Activated CD8-positive, alpha-beta memory T cell treated with anti-CD3 and anti-CD28 coated beads for 24 hours (primary cell): ENCODE results near the gene THADA.

Source experiments
- DNase-seq: peaks from one replicate; pipeline ENCODE4 v3.0.0-alpha.2; 2020

Gene THADA

DNA sequence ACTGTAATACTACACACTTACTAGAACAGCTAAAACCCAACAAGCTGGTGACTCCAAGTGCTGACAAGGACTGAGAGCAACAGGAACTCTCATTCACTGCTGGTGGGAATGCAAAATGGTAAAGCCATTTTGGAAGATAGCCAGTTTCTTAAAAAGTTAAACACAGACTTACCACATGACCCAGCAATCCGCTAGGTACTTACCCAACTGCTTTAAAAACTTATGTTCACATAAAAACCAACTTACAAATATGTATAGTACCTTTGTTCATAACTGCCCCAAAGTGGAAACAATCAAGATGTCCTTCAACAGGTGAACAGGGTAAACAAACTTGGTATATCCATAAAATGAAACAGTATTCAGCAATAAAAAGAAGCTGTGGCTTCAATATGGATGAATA is 216.3 kb downstream of the THADA start:
- no peak for DNase-seq

DNA sequence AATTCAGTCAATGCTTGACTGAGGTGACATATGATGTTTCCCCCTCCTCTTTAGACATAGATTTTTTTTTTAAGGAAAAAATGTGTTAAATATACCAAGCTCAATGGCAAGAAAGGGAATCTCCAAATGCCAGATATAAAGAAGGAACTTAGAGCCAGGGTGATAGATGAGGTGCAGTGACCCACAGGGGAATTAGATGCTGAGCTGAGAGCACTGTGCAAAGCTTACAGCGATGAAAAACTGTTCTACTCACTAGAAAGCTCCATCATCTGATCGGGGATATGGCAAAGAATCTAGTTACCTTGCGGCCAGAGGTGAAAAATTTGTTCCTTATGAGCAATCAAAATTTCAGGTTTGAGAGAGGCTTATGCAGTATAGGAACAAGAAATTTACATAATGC is 218.5 kb downstream of the THADA start:
- no peak for DNase-seq

DNA sequence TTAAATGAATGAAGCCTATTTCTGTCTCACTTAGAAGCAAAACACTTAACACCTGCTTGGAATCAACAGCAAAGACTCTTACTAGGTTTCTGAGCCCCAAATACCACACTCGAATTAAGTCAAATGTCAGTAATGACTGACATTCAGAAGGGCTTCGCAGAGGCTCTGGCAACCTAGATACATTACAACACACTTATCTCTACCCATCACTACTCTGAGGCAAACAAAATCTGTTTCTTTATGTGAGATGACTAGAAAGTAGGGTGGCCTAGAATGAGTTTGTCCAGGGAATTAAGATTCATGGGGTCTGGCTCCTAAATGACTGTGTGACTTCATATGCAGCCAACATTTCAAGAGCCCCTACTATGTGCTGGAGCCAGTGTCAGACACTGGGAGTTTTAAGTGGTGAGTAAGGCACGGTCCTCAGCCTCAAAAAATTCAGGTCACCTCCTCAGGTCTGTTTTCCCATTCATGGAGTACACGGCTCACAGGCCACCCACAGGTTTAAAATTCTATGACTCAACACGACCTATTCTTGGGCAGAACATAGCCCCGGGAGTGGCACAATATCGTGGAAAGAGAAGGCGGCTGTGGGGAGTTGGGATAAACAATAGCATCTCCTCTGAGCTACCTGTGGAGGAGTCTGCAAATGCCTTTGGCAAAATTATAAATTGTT is 219.2 kb downstream of the THADA start:
- DNase-seq = no peak

DNA sequence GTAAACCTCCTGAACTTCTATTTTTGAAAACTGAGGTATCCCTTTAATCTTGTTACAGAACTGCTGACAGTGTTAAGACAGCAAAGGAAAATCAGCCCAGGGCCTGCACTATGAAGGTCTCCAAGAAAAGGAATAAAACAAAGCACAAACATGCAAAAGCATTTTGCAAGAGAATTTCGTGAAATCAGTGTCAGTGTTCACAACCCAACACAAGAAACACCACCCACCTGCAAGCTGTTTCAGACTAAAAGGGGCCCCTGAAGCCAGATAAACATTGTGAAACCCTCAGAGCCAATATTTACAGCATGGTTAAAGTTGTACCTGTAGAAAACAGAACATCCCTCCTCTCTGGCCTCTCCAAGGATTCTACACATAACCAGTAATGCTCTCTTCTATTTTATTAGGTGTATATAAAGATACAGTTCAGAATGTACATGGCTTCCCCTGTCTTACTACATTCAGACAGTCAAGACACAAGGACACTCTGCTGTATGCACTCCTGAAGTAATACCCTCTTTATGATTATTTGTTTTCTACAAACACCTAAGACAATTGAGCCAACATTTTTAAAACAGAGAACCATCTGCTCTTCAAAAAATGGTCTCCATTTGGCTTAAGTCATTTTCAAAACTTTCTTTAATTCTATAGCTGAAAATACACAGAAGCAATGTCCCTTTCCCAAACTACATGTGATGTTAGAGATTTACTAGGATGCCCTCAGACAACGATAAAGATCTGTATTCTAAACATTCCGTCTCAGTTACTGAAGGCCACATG is 219.9 kb downstream of the THADA start:
- no peak for DNase-seq

DNA sequence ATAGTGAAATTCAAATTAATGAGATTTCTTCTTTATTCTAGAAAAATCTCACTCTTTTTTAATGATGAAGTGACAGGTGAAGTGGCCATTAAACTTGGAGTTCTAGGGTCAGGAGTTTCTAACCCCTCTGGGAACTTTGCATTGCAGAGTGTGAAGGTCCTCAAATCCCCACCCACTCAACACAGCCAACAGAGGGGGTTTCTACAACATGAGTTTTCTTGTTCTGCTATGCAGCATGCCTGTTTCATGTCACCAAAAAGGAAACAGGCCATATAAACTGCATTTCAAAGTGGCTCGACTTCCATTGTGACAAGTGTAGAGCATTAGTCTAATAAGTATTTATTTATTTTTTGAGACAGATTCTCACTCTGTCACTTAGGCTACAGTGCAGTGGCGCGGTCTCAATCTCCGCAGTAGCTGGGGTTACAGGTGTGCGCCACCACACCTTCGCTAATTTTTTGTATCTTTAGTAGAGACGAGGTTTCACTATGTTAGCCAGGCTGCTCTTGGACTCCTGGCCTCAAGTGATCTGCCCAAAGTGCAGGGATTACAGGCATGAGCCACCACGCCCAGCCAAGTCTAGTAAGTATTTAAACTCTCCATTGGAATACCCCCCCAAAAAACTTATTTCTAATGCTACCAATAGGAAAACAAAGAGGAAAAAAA is 223.3 kb downstream of the THADA start:
- no peak for DNase-seq

DNA sequence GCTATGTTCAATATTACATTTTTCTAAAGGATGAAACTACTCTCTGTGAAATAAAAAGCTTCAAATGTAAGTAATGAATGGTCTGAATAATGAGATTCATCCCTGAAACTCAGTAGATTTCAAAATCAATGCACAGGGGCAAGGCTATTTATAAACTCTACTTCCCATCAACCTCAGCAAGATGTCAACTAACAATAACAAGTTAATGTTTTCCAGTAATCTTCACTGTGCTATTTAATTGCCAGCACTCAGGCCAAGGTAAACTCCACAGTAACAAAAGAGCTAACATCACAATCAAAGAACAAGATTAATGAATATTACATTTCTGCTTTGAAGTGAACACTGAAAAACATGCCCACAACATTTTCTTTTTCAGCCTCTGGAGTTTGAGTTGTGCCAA is 225.1 kb downstream of the THADA start:
- no peak for DNase-seq

DNA sequence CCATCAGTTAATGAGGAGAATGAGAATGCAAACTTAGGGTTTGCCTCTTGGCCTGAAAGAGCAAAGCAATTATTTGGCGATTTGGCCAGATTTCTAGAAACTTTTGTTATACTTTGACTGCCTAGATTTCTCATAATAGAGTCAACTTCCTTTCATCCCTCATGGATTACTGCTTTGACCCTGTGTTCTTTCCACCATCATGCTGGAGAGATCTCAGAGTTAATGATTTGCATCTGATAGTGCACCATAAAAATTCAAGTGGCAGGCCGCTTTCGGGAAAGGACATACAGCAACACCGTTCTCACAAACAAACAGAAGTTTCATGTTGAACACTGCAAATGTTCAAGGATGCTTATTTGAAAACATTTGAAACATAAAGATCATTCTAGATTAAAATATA is 225.7 kb downstream of the THADA start:
- no peak for DNase-seq

DNA sequence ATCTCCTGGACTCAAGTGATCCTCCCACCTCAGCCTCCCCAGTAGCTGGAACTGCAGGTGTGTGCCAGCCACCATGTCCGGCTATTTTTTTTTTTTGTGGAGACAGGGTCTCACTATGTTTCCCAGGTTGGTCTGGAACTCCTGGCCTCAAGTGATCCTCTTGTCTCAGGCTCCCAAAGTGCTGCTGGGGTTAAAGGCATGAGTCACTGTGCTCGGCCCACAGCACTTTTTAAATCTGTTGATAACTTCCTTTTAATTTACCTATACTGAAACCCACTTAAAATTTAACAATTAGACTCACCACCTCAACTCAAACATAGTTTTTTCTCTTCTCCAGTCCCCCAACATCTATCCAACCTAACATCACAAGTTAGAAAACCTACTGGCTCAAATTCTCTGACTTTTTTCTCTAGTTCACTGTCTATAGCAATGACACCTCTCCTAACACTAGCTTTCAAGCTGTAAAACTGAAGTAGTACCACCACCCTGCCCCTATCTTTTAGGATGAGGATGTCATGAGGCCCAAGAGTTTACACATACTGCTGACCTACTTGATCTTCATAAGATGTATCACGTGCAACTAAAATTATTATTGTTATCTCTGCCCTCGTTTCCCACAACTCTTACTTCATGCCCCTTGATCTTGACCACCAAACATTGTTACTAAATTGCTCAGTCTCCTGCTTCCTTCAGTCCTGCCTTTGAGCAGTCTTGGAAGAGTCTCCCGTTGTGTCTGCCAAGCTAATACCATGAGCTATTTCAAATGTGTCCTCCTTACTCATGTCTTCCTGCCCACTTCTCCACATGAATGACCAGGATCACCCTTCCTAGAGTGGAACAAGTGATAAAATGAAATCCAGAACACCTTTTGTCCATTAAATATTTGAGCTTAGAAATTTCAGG is 227.1 kb downstream of the THADA start:
- DNase-seq = no peak

DNA sequence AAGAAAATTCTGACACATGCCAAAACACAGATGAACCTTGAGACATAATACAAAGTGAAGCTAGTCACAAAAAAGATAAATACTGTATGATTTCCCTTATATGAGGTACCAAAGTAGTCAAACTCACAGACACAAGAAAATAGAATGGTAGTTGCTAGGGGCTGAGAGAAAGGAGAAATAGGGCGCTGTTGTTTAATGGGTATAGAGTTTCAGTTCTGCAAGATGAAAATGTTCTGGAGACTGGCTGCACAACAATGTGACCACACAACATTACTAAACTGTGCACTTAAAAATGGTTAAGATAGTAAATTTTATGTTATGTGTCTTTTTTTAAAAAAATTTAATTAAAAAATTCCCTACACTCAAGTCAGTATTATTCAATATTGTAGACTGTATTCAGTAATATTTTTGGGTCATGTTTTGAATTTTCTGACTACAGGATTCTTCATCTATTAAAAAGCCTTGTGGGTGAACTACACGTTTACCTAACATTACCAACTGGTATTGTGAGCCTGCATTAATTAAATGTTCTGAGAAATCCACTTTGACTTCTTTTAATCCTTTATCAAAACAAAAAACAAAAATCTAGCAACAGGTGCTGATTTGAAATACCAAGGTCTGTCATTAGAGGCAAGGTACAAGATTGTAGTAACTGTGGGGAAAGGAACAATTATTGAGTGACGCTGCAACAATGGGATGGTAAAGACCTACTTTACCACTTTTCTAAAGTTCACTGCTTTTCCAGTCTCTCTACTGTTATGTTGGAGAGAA is 228.6 kb downstream of the THADA start:
- DNase-seq = no peak

DNA sequence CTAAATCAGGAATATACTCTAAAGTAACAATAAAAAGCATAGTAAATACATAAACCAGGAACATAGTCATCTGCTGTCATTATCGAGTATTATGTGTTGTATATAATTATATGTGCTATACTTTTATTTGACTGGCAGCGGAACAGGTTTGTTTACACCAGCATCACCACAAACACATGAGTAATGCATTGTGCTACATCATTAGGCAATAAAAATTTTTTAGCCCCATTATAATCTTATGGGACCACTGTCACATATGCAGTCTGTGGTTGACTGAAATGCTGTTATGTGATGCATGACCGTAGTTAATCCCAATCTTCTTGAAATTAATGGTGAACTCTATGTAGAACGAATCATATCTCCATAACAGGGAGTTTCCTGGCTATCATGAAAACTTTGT is 232.7 kb downstream of the THADA start:
- DNase-seq = no peak

DNA sequence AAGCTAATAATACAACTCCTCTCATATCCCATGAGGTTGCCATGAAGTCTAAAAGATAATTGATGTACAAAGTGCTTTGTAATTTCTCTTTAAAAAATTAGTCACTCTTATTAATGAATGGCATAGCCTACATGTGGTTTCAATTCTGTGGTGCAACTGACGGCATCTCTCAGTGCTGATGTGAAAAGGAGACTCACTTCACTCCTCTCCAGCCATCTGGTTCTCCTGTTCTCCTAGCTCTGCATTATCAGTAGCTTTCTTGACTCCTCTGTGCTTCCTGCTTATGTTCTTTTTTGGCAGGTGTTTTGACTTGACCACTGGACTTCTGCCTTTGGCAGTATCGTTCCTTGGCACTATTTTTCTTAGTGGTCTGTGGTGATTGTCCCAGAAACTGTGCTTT is 234.6 kb downstream of the THADA start:
- no peak for DNase-seq

DNA sequence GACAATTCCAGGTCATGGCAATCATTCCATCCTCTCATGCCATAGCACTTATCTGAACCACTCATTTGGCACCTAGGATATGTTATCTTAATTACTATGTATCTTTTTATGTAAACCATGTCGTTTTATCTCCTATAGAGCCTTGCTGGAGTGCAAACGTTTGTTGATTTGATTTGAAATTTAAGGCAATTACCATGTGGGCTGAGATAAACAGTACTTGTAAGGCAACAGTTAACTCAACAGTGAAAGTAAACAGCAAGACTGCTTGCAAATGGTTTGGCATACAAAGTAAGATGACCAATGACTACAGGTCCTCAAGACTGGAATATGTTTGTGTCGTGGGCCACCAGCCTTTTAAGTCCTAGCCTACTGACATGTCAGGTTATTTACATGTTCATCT is 235.7 kb downstream of the THADA start:
- DNase-seq = no peak

DNA sequence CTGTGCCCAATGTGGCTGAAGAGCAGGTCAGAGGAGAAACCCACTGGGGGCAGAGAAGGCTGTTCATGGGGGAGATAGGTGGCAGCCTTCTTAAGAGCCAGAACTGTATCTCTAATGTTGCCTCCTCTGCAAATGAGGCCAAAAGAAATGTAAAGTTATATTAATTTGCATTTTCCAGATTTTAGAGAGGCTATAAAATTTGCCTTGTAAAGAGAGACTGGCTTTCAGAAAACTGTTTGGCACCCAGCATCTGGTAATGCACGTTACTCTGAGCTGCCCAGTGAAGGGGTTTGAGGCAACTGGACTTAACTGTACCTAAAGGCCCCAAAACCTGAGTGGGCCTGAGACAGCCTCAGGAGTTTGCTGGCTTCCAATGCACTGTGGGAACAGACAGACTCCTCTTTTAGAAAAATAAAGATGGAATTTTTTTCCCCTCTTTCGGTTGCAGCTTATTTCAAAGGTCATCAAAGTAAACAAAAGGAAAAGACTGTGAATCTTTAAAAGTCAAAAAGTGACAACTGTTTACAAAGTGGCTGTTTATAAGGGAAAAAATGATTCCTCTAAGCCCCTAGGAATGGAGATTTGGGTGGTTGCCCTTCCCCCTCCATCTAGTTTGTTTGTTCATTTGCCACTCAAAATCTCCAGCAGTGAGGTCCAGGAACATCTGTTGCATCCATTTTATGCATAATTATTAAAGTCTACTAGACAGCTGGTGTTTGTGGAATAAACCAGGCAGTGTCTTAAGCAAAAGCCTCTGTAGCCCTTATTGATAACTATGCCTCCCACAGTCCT is 237.2 kb downstream of the THADA start:
- DNase-seq = no peak

DNA sequence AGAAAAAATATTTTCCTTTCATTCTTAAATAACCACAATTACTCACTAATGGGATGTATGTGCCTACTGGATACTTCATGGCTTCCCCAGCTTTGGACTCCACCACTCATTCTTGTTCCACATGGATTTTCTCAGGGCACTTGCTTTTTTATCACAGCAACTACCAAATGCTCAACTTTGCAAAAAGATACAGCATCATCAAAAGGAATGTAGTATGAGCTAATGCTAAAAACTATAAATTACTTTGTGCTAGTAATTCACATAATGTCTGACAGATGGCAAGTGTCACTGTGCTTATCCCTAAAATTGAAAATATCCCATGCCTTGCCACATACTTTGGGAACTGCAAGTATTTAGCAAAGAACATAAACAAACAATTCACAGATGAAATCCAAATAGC is 239.1 kb downstream of the THADA start:
- no peak for DNase-seq

DNA sequence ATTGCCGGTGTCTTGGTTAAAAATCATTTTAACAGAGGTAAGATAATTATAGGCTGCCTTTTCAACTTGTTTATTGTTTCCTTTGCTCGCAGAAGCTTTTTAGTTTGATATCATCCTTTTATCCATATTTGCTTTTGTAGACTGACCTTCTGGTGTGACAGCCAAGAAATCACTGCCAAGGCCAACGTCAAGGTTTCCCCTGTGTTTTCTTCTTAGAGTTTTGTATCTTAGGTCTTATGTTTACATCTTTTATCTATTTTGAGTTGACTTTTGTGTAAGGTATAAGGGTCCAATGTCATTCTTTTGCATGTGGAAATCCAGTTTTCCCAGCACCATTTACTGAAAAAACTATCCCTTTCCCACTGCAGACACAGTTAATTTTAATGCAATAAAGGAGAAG is 240.4 kb downstream of the THADA start:
- DNase-seq = no peak

DNA sequence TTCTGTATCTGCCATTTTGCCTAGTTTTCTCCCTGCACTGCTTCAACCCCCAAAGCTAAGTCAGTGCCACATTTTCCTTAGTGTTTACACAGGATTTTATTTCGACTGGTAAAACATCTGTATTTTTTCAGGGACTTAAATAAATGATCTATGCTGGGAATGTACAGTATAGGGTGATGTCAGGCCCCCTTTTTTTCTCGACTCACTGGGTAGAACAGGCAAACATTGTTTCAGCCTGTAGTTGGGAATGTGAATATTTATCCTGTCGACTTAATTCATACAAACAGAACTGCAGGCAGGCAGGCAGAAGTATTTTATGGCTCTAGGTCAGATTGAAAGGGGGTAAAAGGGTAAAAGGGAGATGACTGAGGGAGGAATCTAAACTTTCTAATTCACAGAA is 245.9 kb downstream of the THADA start:
- DNase-seq = no peak

DNA sequence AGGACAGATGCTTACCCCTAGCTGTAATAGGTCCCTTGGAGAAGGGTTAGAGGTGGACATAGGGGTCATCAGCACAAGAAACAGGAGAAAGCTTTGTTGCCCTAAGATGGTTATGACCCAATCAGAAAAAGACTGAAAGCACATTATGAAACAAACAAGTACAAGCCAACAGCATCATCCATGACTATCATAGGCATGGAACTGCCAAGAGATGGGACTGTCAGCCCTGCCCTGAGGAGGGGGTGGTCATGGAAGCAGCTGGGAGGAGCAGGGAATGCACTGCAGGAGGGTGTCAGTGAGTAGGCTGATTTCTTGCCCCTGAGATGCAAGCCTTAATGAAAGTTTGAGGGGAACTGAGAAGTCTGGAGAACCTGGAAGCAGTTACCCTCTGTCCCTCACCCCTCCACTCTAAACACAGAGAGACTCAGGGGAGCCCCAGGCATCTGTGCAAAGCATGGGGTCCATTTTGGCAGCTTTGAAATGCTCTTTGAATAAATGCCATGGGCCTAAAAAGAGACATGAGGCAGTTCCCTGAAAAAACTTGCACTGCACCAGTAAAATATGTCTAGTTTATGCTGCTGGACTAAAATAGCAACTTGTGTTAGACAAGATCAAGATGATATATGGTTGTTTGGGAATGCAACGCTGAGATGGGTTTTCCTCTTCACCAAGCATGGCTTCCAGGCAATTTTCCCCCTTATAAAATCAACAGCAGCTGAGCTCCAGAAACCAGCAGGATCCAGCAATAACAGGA is 246.8 kb downstream of the THADA start:
- no peak for DNase-seq

DNA sequence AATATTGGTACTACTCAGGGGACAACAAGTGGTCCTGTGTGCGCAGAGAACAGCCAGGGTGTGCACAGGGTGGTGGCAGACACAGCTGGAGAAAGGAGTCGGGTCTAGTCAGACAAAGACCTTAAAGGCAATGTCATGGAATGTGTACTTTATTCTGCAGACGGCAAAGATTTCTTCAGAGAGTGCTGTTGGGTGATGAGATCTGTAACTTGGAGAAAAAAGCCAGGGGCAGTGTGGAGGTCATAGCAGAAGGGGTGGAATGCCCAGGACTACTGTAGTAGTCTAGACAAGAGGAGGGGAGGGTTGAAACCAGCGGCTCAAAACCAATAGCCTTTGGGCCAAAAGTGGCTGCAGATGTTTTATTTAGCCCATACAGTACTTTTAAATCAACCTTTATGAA is 248.1 kb downstream of the THADA start:
- DNase-seq = no peak

DNA sequence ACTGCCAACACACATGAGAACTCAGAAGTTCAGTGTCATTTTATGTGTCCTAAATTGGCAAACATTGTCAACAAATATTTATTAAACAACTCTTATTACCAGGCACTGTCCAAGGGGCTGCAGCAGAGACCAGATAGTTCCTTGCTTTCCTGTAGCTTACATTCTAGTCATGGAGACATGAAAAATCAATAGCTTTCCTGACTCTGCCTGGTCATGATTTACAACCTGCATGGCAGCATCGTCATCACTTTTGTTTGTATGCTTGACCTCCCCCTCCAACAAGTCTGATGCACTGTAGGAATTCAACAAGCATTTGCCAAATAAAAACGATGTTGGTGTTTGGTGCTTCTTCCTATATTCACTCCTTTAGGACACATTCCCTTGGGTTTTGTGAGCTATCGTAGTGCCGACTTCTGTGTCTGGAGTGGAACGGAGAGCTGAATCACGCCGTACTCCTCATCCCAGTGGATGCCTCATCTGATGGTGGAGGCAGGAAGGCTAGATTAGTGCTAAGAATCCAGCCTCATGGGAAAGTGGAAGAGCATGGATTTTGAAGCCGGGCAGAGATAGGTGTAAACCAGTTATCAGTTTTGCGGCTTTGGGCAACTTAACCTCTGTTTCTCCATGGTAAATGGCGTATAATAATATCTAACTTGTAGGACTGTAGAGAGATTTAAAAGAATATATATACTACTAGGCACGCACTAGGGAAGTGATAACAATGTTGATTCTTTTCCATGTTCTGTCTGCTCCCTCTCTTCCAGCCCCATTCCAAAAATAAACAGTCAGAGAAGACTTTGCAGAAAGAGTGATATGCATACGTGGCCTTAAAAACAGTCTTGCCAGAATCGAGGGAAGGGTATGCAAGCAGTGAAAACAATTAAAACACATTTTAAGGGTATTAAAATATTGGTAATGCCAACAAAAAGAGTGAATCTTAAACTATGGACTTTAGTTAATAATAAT is 249.0 kb downstream of the THADA start:
- no peak for DNase-seq

DNA sequence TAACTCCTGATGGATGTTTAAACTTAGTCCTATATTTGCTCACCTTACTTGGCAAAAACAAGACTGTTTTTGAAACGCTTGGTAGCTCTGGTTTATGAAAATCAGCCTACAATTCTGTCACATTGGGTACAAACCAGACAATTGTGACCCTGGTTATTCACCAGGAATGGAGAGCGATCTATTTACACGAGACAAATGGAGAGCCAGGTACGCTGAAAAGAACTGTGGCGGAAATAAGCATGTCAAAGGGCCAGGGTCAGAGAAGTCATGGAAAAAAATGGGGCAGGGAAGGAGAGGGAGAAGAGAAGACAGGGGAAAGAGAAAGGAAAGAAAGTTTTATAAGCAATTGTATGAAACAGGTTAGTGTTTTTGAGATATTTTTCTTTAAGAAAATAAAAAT is 250.0 kb downstream of the THADA start:
- DNase-seq = no peak
